ENCODE results near the gene MMP15. TPM values are rescaled to one million over a fixed set of nuclear protein-coding genes. Genes with fewer than 3 reads are reported as not detected.

The MMP15 gene
- total RNA-seq, 1 donor from 2014 or later = 14.9 TPM

DNA sequence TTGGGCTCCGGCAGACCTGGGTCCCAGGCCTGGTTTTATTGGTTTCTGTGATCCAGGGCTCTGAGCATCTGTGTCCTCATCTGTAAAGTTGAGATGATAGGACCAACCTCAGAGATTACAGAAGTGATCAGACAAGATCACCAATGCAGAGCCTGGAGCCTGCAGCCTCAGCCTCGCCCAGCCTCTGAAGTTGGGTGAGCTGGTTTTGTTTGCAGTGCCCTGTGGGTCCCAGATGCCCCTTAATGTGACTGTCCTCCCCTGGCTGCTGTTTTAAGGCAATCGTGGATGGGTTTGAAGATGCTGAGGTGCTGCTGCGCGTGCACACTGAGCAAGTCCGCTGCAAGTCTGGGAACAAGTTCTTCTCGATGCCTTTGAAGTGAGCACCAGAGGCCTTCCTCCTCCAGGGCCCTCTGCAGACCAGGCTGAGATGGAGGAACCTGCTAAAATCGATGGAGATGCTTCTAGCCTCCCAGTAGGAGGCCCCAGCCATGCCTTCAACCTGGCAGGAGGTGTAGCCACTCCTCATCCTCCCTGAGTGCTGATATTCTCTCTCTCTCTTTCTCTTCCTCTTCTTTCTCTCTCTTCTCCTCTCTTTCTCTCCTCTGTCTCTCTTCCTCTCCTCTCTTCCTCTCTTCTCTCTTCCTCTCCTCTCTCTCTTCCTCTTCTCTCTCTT is 5.6 kb upstream of the MMP15 start:
- H3K27me3 ChIP-seq = no peaks in the 10 kb centered on the region
- H3K9me3 ChIP-seq = no peaks in the 10 kb centered on the region
- no peak for DNase-seq (ENCODE audit: low spot score in 2 of 2)
- intact Hi-C loops (cut with DNase I) = loop anchor here (10.0 kb wide), 2 partner anchors 235 to 465 kb away; no protein-coding TSS in a partner anchor
- TF ChIP-seq, protein P1, sequence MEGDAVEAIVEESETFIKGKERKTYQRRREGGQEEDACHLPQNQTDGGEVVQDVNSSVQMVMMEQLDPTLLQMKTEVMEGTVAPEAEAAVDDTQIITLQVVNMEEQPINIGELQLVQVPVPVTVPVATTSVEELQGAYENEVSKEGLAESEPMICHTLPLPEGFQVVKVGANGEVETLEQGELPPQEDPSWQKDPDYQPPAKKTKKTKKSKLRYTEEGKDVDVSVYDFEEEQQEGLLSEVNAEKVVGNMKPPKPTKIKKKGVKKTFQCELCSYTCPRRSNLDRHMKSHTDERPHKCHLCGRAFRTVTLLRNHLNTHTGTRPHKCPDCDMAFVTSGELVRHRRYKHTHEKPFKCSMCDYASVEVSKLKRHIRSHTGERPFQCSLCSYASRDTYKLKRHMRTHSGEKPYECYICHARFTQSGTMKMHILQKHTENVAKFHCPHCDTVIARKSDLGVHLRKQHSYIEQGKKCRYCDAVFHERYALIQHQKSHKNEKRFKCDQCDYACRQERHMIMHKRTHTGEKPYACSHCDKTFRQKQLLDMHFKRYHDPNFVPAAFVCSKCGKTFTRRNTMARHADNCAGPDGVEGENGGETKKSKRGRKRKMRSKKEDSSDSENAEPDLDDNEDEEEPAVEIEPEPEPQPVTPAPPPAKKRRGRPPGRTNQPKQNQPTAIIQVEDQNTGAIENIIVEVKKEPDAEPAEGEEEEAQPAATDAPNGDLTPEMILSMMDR (IDR thresholded peaks at IDR 0.05) = no peak
- peaks cover 4 to 8% of the 10 kb centered on the region in 2 donors for H3K4me1 ChIP-seq
- H3K27ac ChIP-seq = no peak overlapping the region
- H3K36me3 ChIP-seq = peaks cover 14% of the 10 kb centered on the region in 2 donors
- H3K4me3 ChIP-seq = no peak overlapping the region

DNA sequence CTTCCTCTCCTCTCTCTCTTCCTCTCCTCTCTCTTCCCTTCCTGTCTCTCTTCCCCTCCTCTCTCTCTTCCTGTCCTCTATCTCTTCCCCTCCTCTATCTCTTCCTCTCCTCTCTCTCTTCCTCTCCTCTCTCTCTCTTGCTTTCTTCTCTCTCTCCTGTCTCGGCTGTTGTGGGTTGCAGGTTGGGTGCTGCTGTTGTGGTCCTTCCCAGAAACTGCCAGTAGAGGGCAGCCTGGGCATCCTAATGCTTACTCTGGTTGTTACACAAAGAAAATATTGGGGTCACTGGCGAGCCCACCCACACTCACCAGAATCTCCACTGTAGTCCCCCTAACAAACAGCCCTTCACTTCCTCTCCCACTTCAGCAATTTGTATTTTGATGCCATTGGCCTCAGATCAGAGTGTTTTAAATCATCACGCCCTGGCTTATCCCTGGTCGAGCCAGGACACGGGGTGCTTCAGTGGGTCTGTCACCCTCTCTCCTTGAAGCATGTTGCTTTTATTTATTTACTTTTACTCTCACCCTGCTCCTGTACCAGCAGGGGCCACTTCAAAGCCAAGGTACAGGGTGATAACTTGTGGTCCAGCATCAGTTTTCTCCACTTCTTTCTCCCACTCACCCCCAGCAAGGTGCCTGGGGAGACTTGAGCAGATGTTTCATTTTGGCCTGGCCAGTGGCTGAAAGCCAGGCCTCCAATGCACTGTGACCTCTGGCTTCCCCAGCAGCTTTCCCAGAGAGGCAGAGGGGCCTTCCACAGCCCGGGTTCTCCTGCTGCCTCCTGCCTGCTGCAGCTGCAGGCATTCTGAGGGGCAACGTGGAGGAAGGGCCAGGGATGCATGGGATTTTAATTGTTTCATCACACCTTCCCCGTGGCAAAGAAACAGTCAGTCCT is 4.7 kb upstream of the MMP15 start:
- DNase-seq (ENCODE audit: low spot score in 2 of 2) = no peak

DNA sequence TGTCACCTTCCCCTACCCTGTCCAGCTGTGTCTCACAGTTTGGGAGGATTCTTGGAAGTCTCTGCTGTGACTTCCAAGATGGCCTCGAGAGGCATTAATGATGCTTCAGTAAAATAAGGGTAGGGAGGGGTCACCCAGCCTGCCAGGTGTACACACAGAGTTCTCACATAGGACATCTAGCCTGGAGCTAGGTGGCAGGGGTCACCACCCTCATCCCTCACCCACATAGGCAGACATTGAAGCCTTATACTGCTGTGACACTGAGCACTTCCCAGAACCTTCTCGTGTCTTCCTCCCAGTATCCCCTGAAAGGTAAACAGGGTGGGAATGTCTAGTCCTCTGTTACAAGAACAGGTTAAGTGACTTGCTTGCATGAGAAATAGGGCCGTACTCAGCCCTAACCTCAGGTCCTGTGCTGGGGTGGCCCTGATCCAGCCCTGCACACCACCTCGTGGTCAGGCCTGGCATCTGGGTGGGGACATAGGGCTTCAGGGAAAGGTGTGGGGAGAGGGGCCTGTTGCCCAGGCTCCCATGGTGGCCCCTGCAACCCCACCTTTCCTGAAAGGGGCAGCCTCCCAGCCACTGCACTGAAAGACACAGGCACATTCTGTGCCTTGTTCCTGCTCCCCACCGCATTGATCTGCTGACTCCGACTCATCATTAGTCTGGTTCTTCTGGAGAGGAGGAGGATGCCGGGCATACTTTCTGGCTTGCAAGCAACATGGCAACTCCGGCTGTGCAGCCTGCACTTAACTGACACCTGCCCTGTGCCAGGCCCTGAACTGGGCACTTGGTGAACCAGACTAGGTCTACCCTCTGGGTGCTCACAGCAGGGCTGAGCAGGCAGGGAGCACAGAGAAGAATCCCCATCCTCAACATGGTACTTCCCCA is 3.6 kb upstream of the MMP15 start:
- intact Hi-C loops (cut with DNase I) = loop anchor here (10.0 kb wide), 2 partner anchors 233 to 463 kb away; no protein-coding TSS in a partner anchor
- H3K9me3 ChIP-seq = no peaks in the 10 kb centered on the region
- DNase-seq (ENCODE audit: low spot score in 2 of 2) = no peak
- TF ChIP-seq, protein P1 (IDR thresholded peaks at IDR 0.05) = no peak
- no peaks in the 10 kb centered on the region for H3K27me3 ChIP-seq
- H3K36me3 ChIP-seq = peaks cover 10 to 14% of the 10 kb centered on the region in 2 donors
- H3K27ac ChIP-seq = peak overlapping the region; percentile 22 to 30
- H3K4me3 ChIP-seq = no peak overlapping the region
- peaks cover 7 to 15% of the 10 kb centered on the region in 2 donors for H3K4me1 ChIP-seq

More for the DNA sequence above, 4.7 kb upstream of the MMP15 start:
- H3K4me1 ChIP-seq = peaks cover 4 to 8% of the 10 kb centered on the region in 2 donors
- H3K36me3 ChIP-seq = peaks cover 10 to 14% of the 10 kb centered on the region in 2 donors
- no peaks in the 10 kb centered on the region for H3K9me3 ChIP-seq
- H3K27me3 ChIP-seq = no peaks in the 10 kb centered on the region
- intact Hi-C loops (cut with DNase I) = loop anchor here (10.0 kb wide), 2 partner anchors 234 to 464 kb away; no protein-coding TSS in a partner anchor
- TF ChIP-seq, protein P1 (IDR thresholded peaks at IDR 0.05) = peak; percentile 54 to 85 (median 73)
- no peak overlapping the region for H3K27ac ChIP-seq
- H3K4me3 ChIP-seq = no peak overlapping the region

DNA sequence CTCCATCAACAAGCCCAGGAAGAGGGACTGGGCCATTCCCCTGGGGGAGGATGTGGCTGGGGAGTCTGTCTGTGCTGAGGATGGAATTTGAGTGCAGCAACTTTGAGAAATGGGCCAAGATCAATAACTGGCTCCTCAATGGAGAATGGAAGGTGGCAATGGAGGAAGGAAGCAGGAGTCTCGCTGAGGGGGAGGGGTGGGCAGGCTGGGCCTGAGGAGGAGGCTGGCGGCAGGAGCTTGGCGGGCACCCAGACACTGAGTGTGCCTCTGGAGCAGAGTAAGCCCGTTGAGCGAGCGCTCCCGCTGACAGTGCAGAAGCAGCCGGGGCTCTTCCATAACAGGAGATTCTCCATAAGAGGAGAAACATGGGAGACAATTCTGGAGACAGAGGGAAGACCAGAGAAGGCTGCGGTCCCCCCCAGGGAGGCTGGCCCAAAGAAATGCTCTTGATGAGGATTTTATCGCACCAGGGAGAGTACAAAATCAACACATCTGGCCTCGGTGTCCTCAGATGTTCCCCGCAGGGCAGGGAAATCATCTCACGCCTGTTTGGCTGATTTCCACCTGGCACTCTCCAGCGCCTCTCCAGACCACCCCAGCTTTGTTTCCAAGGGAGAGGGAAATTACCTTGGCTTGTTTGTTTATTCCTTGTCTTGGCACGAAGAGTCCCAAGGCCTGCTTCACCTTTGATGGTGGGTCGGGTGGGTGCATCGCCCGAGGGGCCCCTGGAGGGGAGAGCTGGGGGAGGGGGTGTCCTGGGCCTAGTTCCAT is 2.8 kb upstream of the MMP15 start:
- H3K4me3 ChIP-seq = no peak overlapping the region
- peaks cover 7 to 8% of the 10 kb centered on the region in 2 donors for H3K36me3 ChIP-seq
- TF ChIP-seq, protein P1 (IDR thresholded peaks at IDR 0.05) = no peak
- peak overlapping the region; percentile 22 to 30 for H3K27ac ChIP-seq
- H3K4me1 ChIP-seq = peaks cover 7 to 18% of the 10 kb centered on the region in 2 donors
- H3K9me3 ChIP-seq = no peaks in the 10 kb centered on the region
- DNase-seq (ENCODE audit: low spot score in 2 of 2) = peak in 1 of 2 donors; percentile 80
- intact Hi-C loops (cut with DNase I) = loop anchor here (10.0 kb wide), 2 partner anchors 232 to 462 kb away; no protein-coding TSS in a partner anchor
- H3K27me3 ChIP-seq = no peaks in the 10 kb centered on the region

Measured in ascending aorta (tissue), 2 donors.